GM12801 (cell line): Measurements from ENCODE around the gene PDE4B.

Source experiments
- TF ChIP-seq, protein P1 (sequence below): IDR thresholded peaks from one replicate; pipeline ENCODE4 v1.5.1; 2011; ENCODE audit warnings: control low read depth; ENCODE audit not compliant: insufficient read length; ENCODE audit errors: extremely low read depth

The PDE4B gene

GRCh38 chr1:66364578-66365391, 572.1 kb downstream of the PDE4B start:
- TF ChIP-seq, protein P1, sequence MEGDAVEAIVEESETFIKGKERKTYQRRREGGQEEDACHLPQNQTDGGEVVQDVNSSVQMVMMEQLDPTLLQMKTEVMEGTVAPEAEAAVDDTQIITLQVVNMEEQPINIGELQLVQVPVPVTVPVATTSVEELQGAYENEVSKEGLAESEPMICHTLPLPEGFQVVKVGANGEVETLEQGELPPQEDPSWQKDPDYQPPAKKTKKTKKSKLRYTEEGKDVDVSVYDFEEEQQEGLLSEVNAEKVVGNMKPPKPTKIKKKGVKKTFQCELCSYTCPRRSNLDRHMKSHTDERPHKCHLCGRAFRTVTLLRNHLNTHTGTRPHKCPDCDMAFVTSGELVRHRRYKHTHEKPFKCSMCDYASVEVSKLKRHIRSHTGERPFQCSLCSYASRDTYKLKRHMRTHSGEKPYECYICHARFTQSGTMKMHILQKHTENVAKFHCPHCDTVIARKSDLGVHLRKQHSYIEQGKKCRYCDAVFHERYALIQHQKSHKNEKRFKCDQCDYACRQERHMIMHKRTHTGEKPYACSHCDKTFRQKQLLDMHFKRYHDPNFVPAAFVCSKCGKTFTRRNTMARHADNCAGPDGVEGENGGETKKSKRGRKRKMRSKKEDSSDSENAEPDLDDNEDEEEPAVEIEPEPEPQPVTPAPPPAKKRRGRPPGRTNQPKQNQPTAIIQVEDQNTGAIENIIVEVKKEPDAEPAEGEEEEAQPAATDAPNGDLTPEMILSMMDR, result no peak

GRCh38 chr1:66365635-66366034, 572.9 kb downstream of the PDE4B start:
- TF ChIP-seq, protein P1, result no peak

DNA sequence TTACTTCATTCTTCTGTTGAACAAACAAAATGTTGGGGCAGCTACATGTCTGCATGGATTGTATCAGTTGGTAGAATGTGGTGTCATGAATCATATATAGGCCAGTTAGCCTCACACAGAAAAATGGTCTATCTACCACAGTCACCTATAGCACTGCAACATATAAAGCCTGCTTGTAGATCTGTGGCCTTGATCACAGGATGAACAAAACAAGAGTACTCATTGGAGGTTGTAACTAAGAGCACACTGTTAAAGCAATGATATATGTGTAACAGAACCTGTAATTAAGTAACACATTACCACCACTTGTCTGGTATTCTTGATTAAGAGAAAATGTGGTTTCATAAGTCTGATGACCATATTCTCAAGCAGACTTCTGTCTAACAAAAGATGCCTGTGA, 573.9 kb downstream of the PDE4B start:
- TF ChIP-seq, protein P1, result no peak

GRCh38 chr1:66367369-66367768, 574.7 kb downstream of the PDE4B start:
- TF ChIP-seq, protein P1, result no peak

DNA sequence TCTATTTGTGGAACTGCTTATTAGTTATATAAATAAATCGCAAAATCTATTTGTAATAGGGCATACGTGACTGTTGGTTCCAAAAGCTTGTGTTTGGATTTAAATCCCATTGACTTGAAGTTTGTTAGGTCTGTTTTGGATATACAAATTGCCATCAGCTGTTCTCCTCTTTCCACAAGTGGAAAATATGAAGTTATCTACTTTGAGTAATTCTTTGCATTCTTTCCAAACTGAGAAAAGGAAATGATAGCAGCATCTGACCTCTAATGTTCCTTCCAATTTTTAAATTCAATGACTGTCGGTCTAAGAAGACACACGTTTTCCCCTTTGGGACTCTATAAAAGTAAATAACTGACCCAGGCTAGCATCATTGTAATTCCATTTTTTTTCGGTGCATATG, 575.6 kb downstream of the PDE4B start:
- TF ChIP-seq, protein P1, result no peak

- TF ChIP-seq, protein P1, result no peak
Measured at GRCh38 chr1:66370462-66370971, 577.8 kb downstream of the PDE4B start.

DNA sequence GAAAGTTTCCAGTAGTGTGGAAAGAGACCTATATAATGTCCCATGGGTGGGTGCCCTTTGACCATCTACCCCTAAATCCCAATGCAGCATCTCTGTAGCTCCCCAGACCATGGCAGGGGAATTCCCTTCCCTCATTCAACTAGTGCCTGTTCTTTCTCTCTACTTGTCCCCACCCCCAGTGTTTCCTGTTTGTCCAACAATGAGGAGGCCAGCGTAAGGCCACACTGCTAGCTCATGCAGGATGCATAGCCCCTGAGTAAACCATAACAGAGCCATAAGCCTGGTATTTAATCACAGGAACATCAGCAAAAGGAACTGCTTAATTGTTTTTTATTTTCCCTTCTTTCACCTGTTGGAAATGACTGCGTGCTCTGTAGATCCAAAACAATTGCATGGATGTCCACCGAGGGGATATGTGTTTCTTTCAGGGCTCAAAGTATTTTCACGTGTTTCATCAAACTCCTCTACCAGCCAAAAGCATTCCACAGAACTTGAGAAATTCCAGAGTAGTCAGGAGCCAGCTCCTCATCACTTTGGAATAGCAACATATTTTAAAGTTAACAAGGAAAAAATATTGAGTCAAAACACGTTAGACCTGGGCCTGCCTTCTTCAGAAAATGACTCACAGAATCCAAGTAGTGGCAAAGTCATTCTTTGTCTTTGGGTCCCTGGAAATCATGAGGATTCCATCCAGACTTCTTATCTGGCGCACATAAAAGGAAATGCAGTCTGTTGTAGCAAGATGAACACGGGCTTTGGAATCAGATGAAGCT, 578.7 kb downstream of the PDE4B start:
- TF ChIP-seq, protein P1, result no peak
